Activated CD8-positive, alpha-beta T cell treated with anti-CD3 and anti-CD28 coated beads for 36 hours (primary cell): ENCODE data around the gene AP3B1. TPM values are rescaled to one million over a fixed set of nuclear protein-coding genes. Genes with fewer than 3 reads are reported as not detected.

Experiments
- ATAC-seq: fragments of 200-7000 bp; cut with Tn5 transposase; one replicate; pipeline ENCODE4 v1.10.0; 2021; ENCODE audit warnings: mild to moderate bottlenecking, moderate library complexity
- CTCF ChIA-PET: fragments of 350-600 bp; sonication (Branson Sonifier 250); formaldehyde crosslinking; loops from one replicate; lab custom pipeline; 2021; ENCODE audit warnings: antibody characterized with exemption; lab: Charles Lee
- POLR2A ChIA-PET: fragments of 350-600 bp; sonication (Branson Sonifier 250); formaldehyde crosslinking; loops from one replicate; lab custom pipeline; 2021; ENCODE audit warnings: antibody characterized with exemption; lab: Charles Lee
- DNase-seq: peaks from one replicate; pipeline ENCODE4 v3.0.0-alpha.2; 2020
- H3K27ac Mint-ChIP-seq: one replicate; pipeline ENCODE4 v1.8.0; 2021; ENCODE audit warnings: mild to moderate bottlenecking, mixed read lengths
- H3K27me3 Mint-ChIP-seq: one replicate; pipeline ENCODE4 v1.8.0; 2021; ENCODE audit warnings: mixed read lengths
- H3K36me3 Mint-ChIP-seq: one replicate; pipeline ENCODE4 v1.8.0; 2021; ENCODE audit warnings: low read depth, mixed read lengths
- H3K4me1 Mint-ChIP-seq: one replicate; pipeline ENCODE4 v1.8.0; 2021; ENCODE audit warnings: low read depth, mixed read lengths
- H3K4me3 Mint-ChIP-seq: one replicate; pipeline ENCODE4 v1.8.0; 2021; ENCODE audit warnings: mild to moderate bottlenecking, moderate library complexity, mixed read lengths
- H3K9me3 Mint-ChIP-seq: one replicate; pipeline ENCODE4 v1.8.0; 2021; ENCODE audit warnings: mixed read lengths
- intact Hi-C: fragments of 100-400 bp; cut with micrococcal nuclease; formaldehyde crosslinking; loops from one replicate; pipeline ENCODE4 v1.10.0; 2022
- total RNA-seq, 2 experiments: library from RNA; stranded (reverse); gene quantifications; one replicate each; pipeline ENCODE4 v1.2.3, GENCODE V29; 2021
- TF ChIP-seq, protein P1 (sequence below): fragments of 200-600 bp; IDR thresholded peaks from one replicate; pipeline ENCODE4 v1.8.0; 2022; ENCODE audit warnings: antibody characterized with exemption, mild to moderate bottlenecking

The AP3B1 gene
- total RNA-seq, 2 experiments from 2014 or later: 33.0 to 34.4 TPM

DNA sequence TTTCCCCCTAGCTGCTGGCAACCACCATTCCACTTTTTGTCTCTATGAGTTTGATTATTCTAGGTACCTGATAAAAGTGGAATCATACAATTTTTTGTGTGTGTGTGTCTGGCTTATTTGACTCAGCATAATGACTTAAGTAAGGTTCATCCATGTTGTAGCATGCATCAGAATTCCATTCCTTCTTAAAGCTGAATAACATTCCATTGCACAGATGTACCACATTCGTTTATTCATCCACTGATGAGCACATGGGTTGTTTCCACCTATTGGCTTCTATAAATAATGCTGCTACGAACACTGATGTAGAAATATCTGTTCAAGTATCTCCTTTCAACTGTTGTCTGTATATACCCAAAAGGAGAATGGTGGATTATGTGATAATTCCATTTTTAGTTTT, 33.7 kb downstream of the AP3B1 start:
- peaks cover 54% of the 10 kb centered on the region for H3K36me3 Mint-ChIP-seq
- CTCF ChIA-PET: no interaction called here

DNA sequence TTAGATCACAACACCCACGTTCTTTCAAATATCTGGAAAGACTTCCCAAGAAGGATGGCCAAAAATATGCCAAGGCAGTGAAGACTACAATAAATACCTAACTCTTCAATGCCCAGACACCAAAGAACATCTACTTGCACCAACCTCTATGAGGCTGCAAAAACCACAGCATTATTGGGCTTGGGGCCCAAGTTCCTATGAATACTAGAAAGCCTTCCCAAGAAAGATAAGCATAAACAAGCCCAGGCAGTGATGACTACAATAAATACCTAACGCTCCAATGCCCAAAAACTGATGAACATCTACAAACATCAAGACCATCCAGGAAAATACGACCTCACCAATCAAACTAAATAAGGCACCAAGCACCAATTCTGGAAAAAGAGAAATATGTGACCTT, 41.3 kb downstream of the AP3B1 start:
- H3K36me3 Mint-ChIP-seq: peaks cover 53% of the 10 kb centered on the region
- peaks cover 17% of the 10 kb centered on the region for H3K4me1 Mint-ChIP-seq
- no peak overlapping the region for H3K4me3 Mint-ChIP-seq
- intact Hi-C loops: no loop called here
- H3K9me3 Mint-ChIP-seq: peaks cover 12% of the 10 kb centered on the region
- POLR2A ChIA-PET: no interaction called here
- no peak for DNase-seq
- no peak for ATAC-seq
- H3K27ac Mint-ChIP-seq: no peak overlapping the region
- CTCF ChIA-PET: no interaction called here
- no peaks in the 10 kb centered on the region for H3K27me3 Mint-ChIP-seq
- TF ChIP-seq, protein P1, sequence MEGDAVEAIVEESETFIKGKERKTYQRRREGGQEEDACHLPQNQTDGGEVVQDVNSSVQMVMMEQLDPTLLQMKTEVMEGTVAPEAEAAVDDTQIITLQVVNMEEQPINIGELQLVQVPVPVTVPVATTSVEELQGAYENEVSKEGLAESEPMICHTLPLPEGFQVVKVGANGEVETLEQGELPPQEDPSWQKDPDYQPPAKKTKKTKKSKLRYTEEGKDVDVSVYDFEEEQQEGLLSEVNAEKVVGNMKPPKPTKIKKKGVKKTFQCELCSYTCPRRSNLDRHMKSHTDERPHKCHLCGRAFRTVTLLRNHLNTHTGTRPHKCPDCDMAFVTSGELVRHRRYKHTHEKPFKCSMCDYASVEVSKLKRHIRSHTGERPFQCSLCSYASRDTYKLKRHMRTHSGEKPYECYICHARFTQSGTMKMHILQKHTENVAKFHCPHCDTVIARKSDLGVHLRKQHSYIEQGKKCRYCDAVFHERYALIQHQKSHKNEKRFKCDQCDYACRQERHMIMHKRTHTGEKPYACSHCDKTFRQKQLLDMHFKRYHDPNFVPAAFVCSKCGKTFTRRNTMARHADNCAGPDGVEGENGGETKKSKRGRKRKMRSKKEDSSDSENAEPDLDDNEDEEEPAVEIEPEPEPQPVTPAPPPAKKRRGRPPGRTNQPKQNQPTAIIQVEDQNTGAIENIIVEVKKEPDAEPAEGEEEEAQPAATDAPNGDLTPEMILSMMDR: no peak

More for the DNA sequence above, 33.7 kb downstream of the AP3B1 start:
- intact Hi-C loops: loop anchor here (10.0 kb wide), 1 partner anchor 1056 kb away; no protein-coding TSS in a partner anchor
- H3K27ac Mint-ChIP-seq: no peak overlapping the region
- no peak for ATAC-seq
- TF ChIP-seq, protein P1: no peak
- no peak for DNase-seq
- POLR2A ChIA-PET: interaction anchor here (0.7 kb wide), 1 partner anchor 34 kb away, joined by 5 read pairs; the partner anchor contains the start of gene AP3B1
- no peaks in the 10 kb centered on the region for H3K27me3 Mint-ChIP-seq
- H3K9me3 Mint-ChIP-seq: peaks cover 4% of the 10 kb centered on the region
- H3K4me1 Mint-ChIP-seq: peaks cover 18% of the 10 kb centered on the region
- H3K4me3 Mint-ChIP-seq: no peak overlapping the region

DNA sequence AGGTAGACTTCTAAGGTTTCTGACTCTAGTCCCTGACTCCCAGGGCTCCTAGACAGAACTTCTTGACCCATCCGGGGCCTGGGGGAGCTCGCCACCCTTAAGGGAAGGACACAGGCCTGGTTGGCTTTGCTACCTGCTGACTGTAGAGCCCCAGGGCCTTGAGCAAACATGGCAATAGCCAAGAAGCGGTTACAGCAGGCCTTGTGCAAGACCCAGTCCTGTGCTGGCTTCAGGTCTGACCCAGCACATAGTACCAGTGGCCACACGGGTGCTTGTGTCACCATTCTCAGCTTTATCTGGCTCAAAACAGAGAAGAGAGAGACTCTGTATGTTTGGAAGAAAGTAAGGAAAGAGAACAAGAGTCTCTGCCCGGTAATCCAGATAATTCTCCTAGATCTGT, 41.8 kb downstream of the AP3B1 start:
- intact Hi-C loops: no loop called here
- ChIA-PET CTCF (no interaction called here), POLR2A (no interaction called here)
- Mint-ChIP-seq H3K27me3 (no peaks in the 10 kb centered on the region), H3K9me3 (peaks cover 12% of the 10 kb centered on the region), H3K36me3 (peaks cover 50% of the 10 kb centered on the region), H3K27ac (no peak overlapping the region), H3K4me3 (no peak overlapping the region), H3K4me1 (peaks cover 14% of the 10 kb centered on the region)
- ATAC-seq (no peak), DNase-seq (no peak)
- TF ChIP-seq, protein P1: no peak

DNA sequence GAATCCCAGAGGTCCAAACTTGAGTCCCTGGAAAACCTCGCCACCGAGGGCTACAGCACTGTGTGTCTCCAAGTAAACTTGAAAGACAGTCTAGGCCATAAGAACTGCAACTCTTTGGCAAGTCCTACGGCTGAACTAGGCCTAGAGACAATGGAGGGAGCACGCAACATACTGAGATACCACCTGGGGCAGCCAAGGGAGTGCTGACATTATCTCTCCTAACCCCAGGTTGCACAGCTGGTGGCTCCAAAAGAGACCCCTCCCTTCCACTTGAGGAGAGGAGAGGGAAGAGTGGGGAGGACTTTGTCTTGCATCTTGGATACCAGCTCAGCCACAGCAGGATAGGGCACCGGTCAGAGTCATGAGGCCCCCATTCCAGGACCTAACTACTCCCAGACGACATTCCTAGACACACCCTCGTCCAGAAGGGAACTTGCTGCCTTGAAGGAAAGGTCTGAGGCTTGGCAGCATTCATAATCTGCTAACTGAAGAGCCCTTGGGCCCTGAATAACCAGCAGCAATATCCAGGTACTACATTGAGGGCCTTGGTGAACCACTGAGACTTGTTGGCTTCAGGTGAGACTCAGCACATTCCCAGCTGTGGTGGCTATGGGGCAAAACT, 42.7 kb downstream of the AP3B1 start:
- intact Hi-C loops: no loop called here
- POLR2A ChIA-PET: no interaction called here
- no peaks in the 10 kb centered on the region for H3K27me3 Mint-ChIP-seq
- no peak for ATAC-seq
- peaks cover 10% of the 10 kb centered on the region for H3K4me1 Mint-ChIP-seq
- CTCF ChIA-PET: no interaction called here
- no peak for DNase-seq
- peaks cover 12% of the 10 kb centered on the region for H3K9me3 Mint-ChIP-seq
- H3K27ac Mint-ChIP-seq: no peak overlapping the region
- TF ChIP-seq, protein P1: no peak
- no peak overlapping the region for H3K4me3 Mint-ChIP-seq
- H3K36me3 Mint-ChIP-seq: peaks cover 42% of the 10 kb centered on the region

DNA sequence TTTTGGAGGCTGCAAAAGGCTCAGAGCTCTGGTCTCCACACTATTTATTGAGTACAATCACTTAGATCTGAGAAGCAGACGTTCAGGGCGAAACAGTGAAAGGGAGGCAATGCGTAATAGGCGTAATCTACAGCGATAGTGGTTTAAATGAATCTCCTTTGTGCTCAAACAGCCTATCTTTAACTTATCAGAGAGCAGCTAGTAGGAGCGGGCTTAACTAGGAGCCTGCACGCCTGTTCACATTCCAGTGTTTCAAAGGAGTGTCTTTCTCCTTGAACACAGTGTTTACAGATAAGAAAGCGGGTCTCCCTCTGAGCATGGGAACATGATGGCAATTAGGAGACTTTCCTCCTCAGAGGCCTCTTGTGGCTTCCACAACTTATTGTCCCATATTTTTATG, 49.4 kb downstream of the AP3B1 start:
- no peak overlapping the region for H3K4me3 Mint-ChIP-seq
- H3K4me1 Mint-ChIP-seq: peaks cover 4% of the 10 kb centered on the region
- peaks cover 10% of the 10 kb centered on the region for H3K36me3 Mint-ChIP-seq
- H3K27ac Mint-ChIP-seq: no peak overlapping the region
- TF ChIP-seq, protein P1: no peak
- DNase-seq (no peak), ATAC-seq (no peak)
- intact Hi-C loops: no loop called here
- no peaks in the 10 kb centered on the region for H3K9me3 Mint-ChIP-seq
- ChIA-PET CTCF (interaction anchor here (1.2 kb wide), 1 partner anchor 182 kb away, joined by 3 read pairs; no protein-coding TSS in a partner anchor), POLR2A (no interaction called here)
- no peaks in the 10 kb centered on the region for H3K27me3 Mint-ChIP-seq
